ENCODE data around the gene STAT3.

STAT3 gene

GRCh38 chr17:42341568-42341967, 46.7 kb downstream of the STAT3 start:
- TF ChIP-seq EZH2phosphoT487 (conservative IDR thresholded peaks at IDR 0.05; ENCODE audit: low read length) (no peak), CTCF (IDR thresholded peaks at IDR 0.05; ENCODE audit: insufficient read depth, low read length, poor library complexity, severe bottlenecking) (no peak)
- Histone ChIP-seq H3K36me3 (ENCODE audit: low read length) (no peaks in the 10 kb centered on the region), H3K4me2 (ENCODE audit: low read depth, low read length, poor library complexity, severe bottlenecking) (no peak overlapping the region), H3K9ac (ENCODE audit: low read length) (no peak overlapping the region), H3K9me2 (replicated peaks; ENCODE audit: insufficient read depth, low read length) (no peaks in the 10 kb centered on the region), H3K79me2 (ENCODE audit: insufficient read depth, low read length) (no peaks in the 10 kb centered on the region), H3K27ac (ENCODE audit: low read depth, low read length) (no peak overlapping the region), H4K20me1 (ENCODE audit: low read depth, low read length) (no peaks in the 10 kb centered on the region), H3K27me3 (ENCODE audit: low read length) (no peaks in the 10 kb centered on the region), H3K9me3 (ENCODE audit: insufficient read depth, low read length) (no peaks in the 10 kb centered on the region), H2AFZ (ENCODE audit: low read depth, low read length, severe bottlenecking) (no peak overlapping the region), H3F3A (ENCODE audit: insufficient read depth) (no peaks in the 10 kb centered on the region), H3K4me3 (ENCODE audit: insufficient read depth, low read length, poor library complexity, severe bottlenecking) (no peak overlapping the region)

GRCh38 chr17:42340691-42341127, 47.5 kb downstream of the STAT3 start:
- H3K79me2 ChIP-seq (ENCODE audit: insufficient read depth, low read length) = no peaks in the 10 kb centered on the region
- H3K27me3 ChIP-seq (ENCODE audit: low read length) = no peaks in the 10 kb centered on the region
- no peak overlapping the region for H3K27ac ChIP-seq (ENCODE audit: low read depth, low read length)
- H2AFZ ChIP-seq (ENCODE audit: low read depth, low read length, severe bottlenecking) = no peak overlapping the region
- H3K9ac ChIP-seq (ENCODE audit: low read length) = no peak overlapping the region
- H3F3A ChIP-seq (ENCODE audit: insufficient read depth) = no peaks in the 10 kb centered on the region
- H4K20me1 ChIP-seq (ENCODE audit: low read depth, low read length) = no peaks in the 10 kb centered on the region
- no peak overlapping the region for H3K4me3 ChIP-seq (ENCODE audit: insufficient read depth, low read length, poor library complexity, severe bottlenecking)
- no peaks in the 10 kb centered on the region for H3K9me2 ChIP-seq (replicated peaks; ENCODE audit: insufficient read depth, low read length)
- no peak overlapping the region for H3K4me2 ChIP-seq (ENCODE audit: low read depth, low read length, poor library complexity, severe bottlenecking)
- no peaks in the 10 kb centered on the region for H3K9me3 ChIP-seq (ENCODE audit: insufficient read depth, low read length)
- H3K36me3 ChIP-seq (ENCODE audit: low read length) = no peaks in the 10 kb centered on the region
- TF ChIP-seq EZH2phosphoT487 (conservative IDR thresholded peaks at IDR 0.05; ENCODE audit: low read length) (no peak), CTCF (IDR thresholded peaks at IDR 0.05; ENCODE audit: insufficient read depth, low read length, poor library complexity, severe bottlenecking) (no peak)

GRCh38 chr17:42339221-42339620, 49.0 kb downstream of the STAT3 start:
- no peak overlapping the region for H3K4me3 ChIP-seq (ENCODE audit: insufficient read depth, low read length, poor library complexity, severe bottlenecking)

More at GRCh38 chr17:42339221-42339620, 49.0 kb downstream of the STAT3 start:
- Histone ChIP-seq H3K4me2 (ENCODE audit: low read depth, low read length, poor library complexity, severe bottlenecking) (no peak overlapping the region), H3K79me2 (ENCODE audit: insufficient read depth, low read length) (no peaks in the 10 kb centered on the region), H3K27ac (ENCODE audit: low read depth, low read length) (no peak overlapping the region), H3K27me3 (ENCODE audit: low read length) (no peaks in the 10 kb centered on the region), H3K9ac (ENCODE audit: low read length) (no peak overlapping the region), H3K9me2 (replicated peaks; ENCODE audit: insufficient read depth, low read length) (no peaks in the 10 kb centered on the region), H3K9me3 (ENCODE audit: insufficient read depth, low read length) (no peaks in the 10 kb centered on the region), H4K20me1 (ENCODE audit: low read depth, low read length) (no peaks in the 10 kb centered on the region), H3K36me3 (ENCODE audit: low read length) (no peaks in the 10 kb centered on the region), H2AFZ (ENCODE audit: low read depth, low read length, severe bottlenecking) (no peak overlapping the region), H3F3A (ENCODE audit: insufficient read depth) (no peaks in the 10 kb centered on the region)
- TF ChIP-seq CTCF (IDR thresholded peaks at IDR 0.05; ENCODE audit: insufficient read depth, low read length, poor library complexity, severe bottlenecking) (no peak), EZH2phosphoT487 (conservative IDR thresholded peaks at IDR 0.05; ENCODE audit: low read length) (no peak)

All from SU-DHL-6 (cell line).